ENCODE measurements around the gene WRAP73.
"Not testable (repeated sequence)": the region's sequence is repeated elsewhere in the genome, so short reads cannot be mapped to it uniquely, and the experiment has no call there.

WRAP73 gene

GRCh38 chr1:3599286-3599811, 50.6 kb downstream of the WRAP73 start:
- DNase-seq (ENCODE audit: low read depth in 2 of 2): no peak

- no peak for DNase-seq (ENCODE audit: low read depth in 2 of 2)
Observed at GRCh38 chr1:3598522-3599285, 51.2 kb downstream of the WRAP73 start.

- DNase-seq (ENCODE audit: low read depth in 2 of 2): no peak
Observed at GRCh38 chr1:3598051-3598491, 51.8 kb downstream of the WRAP73 start.

- DNase-seq (ENCODE audit: low read depth in 2 of 2): no peak
Observed at GRCh38 chr1:3597599-3597964, 52.3 kb downstream of the WRAP73 start.

GRCh38 chr1:3596663-3597598, 53.0 kb downstream of the WRAP73 start:
- DNase-seq (ENCODE audit: low read depth in 2 of 2): no peak

GRCh38 chr1:3595949-3596348, 54.0 kb downstream of the WRAP73 start:
- DNase-seq (ENCODE audit: low read depth in 2 of 2): no peak

- DNase-seq (ENCODE audit: low read depth in 2 of 2): no peak
Observed at GRCh38 chr1:3594706-3595377, 55.1 kb downstream of the WRAP73 start.

- DNase-seq (ENCODE audit: low read depth in 2 of 2): no peak
Observed at GRCh38 chr1:3593745-3594144, 56.2 kb downstream of the WRAP73 start.

GRCh38 chr1:3593334-3593733, 56.6 kb downstream of the WRAP73 start:
- DNase-seq (ENCODE audit: low read depth in 2 of 2): no peak

- no peak for DNase-seq (ENCODE audit: low read depth in 2 of 2)
Observed at GRCh38 chr1:3590951-3591865, 58.7 kb downstream of the WRAP73 start.

GRCh38 chr1:3590139-3590763, 59.7 kb downstream of the WRAP73 start:
- no peak for DNase-seq (ENCODE audit: low read depth in 2 of 2)

GRCh38 chr1:3588395-3588794, 61.5 kb downstream of the WRAP73 start:
- no peak for DNase-seq (ENCODE audit: low read depth in 2 of 2)

- DNase-seq (ENCODE audit: low read depth in 2 of 2): no peak
Observed at GRCh38 chr1:3586986-3587759, 62.7 kb downstream of the WRAP73 start.

- no peak for DNase-seq (ENCODE audit: low read depth in 2 of 2)
Observed at GRCh38 chr1:3585940-3586568, 63.8 kb downstream of the WRAP73 start.

- DNase-seq (ENCODE audit: low read depth in 2 of 2): not testable (repeated sequence)
Observed at GRCh38 chr1:3585353-3585868, 64.5 kb downstream of the WRAP73 start.

- no peak for DNase-seq (ENCODE audit: low read depth in 2 of 2)
Observed at GRCh38 chr1:3584915-3585314, 65.0 kb downstream of the WRAP73 start.

- DNase-seq (ENCODE audit: low read depth in 2 of 2): not testable (repeated sequence)
Observed at GRCh38 chr1:3583751-3584150, 66.2 kb downstream of the WRAP73 start.

- DNase-seq (ENCODE audit: low read depth in 2 of 2): no peak
Observed at GRCh38 chr1:3581296-3582036, 68.4 kb downstream of the WRAP73 start.

All from fibroblast of skin of left quadriceps (primary cell).